Ishikawa (cell line): ENCODE measurements around the gene ALPL.

Experiments
- CEBPB ChIP-seq: IDR thresholded peaks from 2 replicates; pipeline ENCODE4 v1.6.1; 2012
- CREB1 ChIP-seq: IDR thresholded peaks from 2 replicates; pipeline ENCODE4 v1.6.1; 2012; ENCODE audit warnings: low read depth
- EGR1 ChIP-seq: IDR thresholded peaks from 2 replicates; pipeline ENCODE4 v1.6.1; 2012
- EP300 ChIP-seq: IDR thresholded peaks from 2 replicates; pipeline ENCODE4 v1.6.1; 2012; ENCODE audit warnings: borderline replicate concordance
- FOXM1 ChIP-seq: IDR thresholded peaks from 2 replicates; pipeline ENCODE4 v1.6.1; 2012; ENCODE audit warnings: low read depth, borderline replicate concordance
- MAX ChIP-seq: IDR thresholded peaks from 2 replicates; pipeline ENCODE4 v1.6.1; 2012
- RAD21 ChIP-seq: IDR thresholded peaks from 2 replicates; pipeline ENCODE4 v1.6.1; 2012; ENCODE audit warnings: low read depth
- TAF1 ChIP-seq: IDR thresholded peaks from 2 replicates; pipeline ENCODE4 v1.6.1; 2012; ENCODE audit warnings: low read depth, mild to moderate bottlenecking
- YY1 ChIP-seq: IDR thresholded peaks from 2 replicates; pipeline ENCODE4 v1.6.1; 2012; ENCODE audit warnings: low read depth
- TF ChIP-seq, protein P1 (sequence below): IDR thresholded peaks from 2 replicates; pipeline ENCODE4 v1.6.1; 2012; ENCODE audit warnings: low read depth, mild to moderate bottlenecking
- TF ChIP-seq, protein P2 (sequence below): IDR thresholded peaks from 2 replicates; pipeline ENCODE4 v1.6.1; 2012

DNA sequence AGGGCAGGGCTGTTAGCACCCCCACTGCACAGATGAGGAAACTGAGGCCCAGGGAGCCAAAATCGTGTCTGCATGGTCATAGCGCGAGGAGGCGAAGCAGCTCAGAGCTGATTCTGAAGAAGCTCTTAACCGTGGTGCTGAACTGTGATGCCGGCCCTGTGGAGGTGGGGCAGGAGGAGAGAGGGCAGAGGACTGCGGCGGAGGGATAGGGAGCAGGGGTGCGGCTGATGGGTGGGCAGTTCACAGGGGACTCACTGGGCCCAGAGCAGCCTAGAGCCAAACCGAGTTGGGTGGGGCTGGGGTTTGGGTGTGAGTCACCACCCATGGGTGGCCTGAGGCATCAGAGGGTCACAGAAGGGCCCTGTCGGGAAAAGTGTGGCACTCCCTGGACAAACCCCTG, 85.3 kb downstream of the ALPL start:
- TF ChIP-seq MAX (no peak), RAD21 (no peak), EP300 (no peak), CREB1 (no peak), CEBPB (no peak), FOXM1 (no peak), YY1 (no peak), EGR1 (no peak), TAF1 (no peak)
- TF ChIP-seq, protein P1, sequence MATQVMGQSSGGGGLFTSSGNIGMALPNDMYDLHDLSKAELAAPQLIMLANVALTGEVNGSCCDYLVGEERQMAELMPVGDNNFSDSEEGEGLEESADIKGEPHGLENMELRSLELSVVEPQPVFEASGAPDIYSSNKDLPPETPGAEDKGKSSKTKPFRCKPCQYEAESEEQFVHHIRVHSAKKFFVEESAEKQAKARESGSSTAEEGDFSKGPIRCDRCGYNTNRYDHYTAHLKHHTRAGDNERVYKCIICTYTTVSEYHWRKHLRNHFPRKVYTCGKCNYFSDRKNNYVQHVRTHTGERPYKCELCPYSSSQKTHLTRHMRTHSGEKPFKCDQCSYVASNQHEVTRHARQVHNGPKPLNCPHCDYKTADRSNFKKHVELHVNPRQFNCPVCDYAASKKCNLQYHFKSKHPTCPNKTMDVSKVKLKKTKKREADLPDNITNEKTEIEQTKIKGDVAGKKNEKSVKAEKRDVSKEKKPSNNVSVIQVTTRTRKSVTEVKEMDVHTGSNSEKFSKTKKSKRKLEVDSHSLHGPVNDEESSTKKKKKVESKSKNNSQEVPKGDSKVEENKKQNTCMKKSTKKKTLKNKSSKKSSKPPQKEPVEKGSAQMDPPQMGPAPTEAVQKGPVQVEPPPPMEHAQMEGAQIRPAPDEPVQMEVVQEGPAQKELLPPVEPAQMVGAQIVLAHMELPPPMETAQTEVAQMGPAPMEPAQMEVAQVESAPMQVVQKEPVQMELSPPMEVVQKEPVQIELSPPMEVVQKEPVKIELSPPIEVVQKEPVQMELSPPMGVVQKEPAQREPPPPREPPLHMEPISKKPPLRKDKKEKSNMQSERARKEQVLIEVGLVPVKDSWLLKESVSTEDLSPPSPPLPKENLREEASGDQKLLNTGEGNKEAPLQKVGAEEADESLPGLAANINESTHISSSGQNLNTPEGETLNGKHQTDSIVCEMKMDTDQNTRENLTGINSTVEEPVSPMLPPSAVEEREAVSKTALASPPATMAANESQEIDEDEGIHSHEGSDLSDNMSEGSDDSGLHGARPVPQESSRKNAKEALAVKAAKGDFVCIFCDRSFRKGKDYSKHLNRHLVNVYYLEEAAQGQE: peak; percentile 72
- TF ChIP-seq, protein P2, sequence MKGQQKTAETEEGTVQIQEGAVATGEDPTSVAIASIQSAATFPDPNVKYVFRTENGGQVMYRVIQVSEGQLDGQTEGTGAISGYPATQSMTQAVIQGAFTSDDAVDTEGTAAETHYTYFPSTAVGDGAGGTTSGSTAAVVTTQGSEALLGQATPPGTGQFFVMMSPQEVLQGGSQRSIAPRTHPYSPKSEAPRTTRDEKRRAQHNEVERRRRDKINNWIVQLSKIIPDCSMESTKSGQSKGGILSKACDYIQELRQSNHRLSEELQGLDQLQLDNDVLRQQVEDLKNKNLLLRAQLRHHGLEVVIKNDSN: no peak
